Naive thymus-derived CD8-positive, alpha-beta T cell (primary cell): ENCODE measurements around the gene TOP3A. TPM values are rescaled to one million over a fixed set of nuclear protein-coding genes. Genes with fewer than 3 reads are reported as not detected.
"Not testable (repeated sequence)": the region's sequence is repeated elsewhere in the genome, so short reads cannot be mapped to it uniquely, and the experiment has no call there.

ENCODE experiments used
- ATAC-seq, 2 donors: fragments of 150-1000 bp; cut with Tn5 transposase in 1 of 2; sonication (Bioruptor Pico), chemical (Tn5 transposase) in 1 of 2; 1 replicate in 1 of 2; 2 replicates in 1 of 2; pipeline ENCODE4 v1.10.0; 2021; ENCODE audit warnings: mild to moderate bottlenecking in 2 of 2, moderate library complexity in 2 of 2
- POLR2A ChIA-PET: fragments of 350-600 bp; sonication (Branson Sonifier 250); formaldehyde crosslinking; loops from one replicate; lab custom pipeline; 2021; ENCODE audit warnings: antibody characterized with exemption; lab: Charles Lee
- DNase-seq, 10 donors: peaks; one replicate each; pipeline versions ENCODE4 v3.0.0 to v3.0.0-alpha.2; 2020 to 2022
- H3K27ac Mint-ChIP-seq, 10 donors: one replicate each; pipeline ENCODE4 v1.8.0; 2020 to 2022; ENCODE audit warnings: mild to moderate bottlenecking in 10 of 10, mixed read lengths in 10 of 10, moderate library complexity in 4 of 10, inconsistent platforms in 1 of 10
- H3K27me3 Mint-ChIP-seq, 5 donors: one replicate each; pipeline ENCODE4 v1.8.0; 2021 to 2022; ENCODE audit warnings: mixed read lengths in 5 of 5
- H3K36me3 Mint-ChIP-seq, 3 donors: one replicate each; pipeline ENCODE4 v1.8.0; 2020 to 2022; ENCODE audit warnings: mixed read lengths in 3 of 3, mild to moderate bottlenecking in 2 of 3, inconsistent platforms in 1 of 3
- H3K4me1 Mint-ChIP-seq, 4 donors: one replicate each; pipeline ENCODE4 v1.8.0; 2021 to 2022; ENCODE audit warnings: mixed read lengths in 4 of 4
- H3K4me3 Mint-ChIP-seq, 10 donors: one replicate each; pipeline ENCODE4 v1.8.0; 2020 to 2022; ENCODE audit warnings: mild to moderate bottlenecking in 10 of 10, mixed read lengths in 10 of 10, moderate library complexity in 6 of 10, inconsistent platforms in 1 of 10
- H3K9me3 Mint-ChIP-seq, 9 donors: one replicate each; pipeline ENCODE4 v1.8.0; 2020 to 2022; ENCODE audit warnings: mixed read lengths in 9 of 9, mild to moderate bottlenecking in 3 of 9, inconsistent platforms in 1 of 9, moderate library complexity in 1 of 9
- polyA plus RNA-seq, 3 donors: library from polyadenylated mRNA; unstranded; fragments of 300-500 nt; fragmentation: Illumina TruSeq; gene quantifications; one replicate each; pipeline ENCODE4 v1.2.3, GENCODE V29; 2021
- total RNA-seq, 8 experiments: library from RNA in 2 of 8; stranded (reverse) in 2 of 8; gene quantifications; one replicate each; pipeline ENCODE4 v1.2.3 and lab custom pipeline; 2021 to 2026

The TOP3A gene
- total and polyA plus RNA-seq, 5 experiments from 2014 or later, result 9.0 to 49.7 (median 24.9) TPM

- H3K9me3 Mint-ChIP-seq, POLR2A ChIA-PET, H3K27me3 Mint-ChIP-seq, H3K4me1 Mint-ChIP-seq, H3K4me3 Mint-ChIP-seq, DNase-seq, H3K27ac Mint-ChIP-seq, ATAC-seq: not testable (repeated sequence)
- H3K36me3 Mint-ChIP-seq, result peaks cover 4 to 62% (median 16%) of the 10 kb centered on the region in 3 donors
These were observed 16.7 kb downstream of the TOP3A start for GRCh38 chr17:18298061-18298460.

DNA sequence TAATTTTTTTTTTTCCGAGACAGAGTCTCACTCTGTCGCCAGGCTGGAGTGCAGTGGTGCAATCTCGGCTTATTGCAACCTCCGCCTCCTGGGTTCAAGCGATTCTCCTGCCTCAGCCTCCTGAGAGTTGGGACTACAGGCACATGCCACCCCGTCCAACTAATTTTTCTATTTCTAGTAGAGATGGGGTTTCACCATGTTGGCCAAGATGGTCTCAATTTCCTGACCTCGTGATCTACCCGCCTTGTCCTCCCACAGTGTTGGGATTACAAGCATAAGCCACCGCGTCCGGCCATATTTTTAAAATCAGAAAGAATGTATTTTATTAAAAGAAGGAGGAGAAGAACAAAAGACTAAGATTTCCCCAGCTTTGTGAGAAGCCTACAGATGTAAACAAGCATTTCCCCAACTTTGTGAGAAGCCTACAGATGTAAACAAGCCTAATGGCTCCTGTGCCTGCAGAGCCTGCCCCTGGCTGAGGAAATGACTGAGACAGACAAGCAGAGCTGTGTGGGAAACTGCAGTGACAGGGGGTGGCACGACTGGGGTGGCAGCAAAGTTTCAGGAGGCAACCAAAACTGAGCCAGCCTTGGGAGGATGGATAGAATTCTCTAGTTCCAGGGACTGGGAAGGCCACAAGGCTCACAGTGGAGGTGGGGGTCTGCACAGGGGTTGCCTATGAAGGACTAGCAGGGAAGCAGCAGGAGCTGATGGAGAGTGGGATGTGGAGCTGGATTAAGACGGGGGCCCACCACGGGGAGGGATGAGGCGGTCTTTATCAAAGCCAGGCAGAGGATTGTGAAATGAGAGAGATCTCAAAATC, 22.9 kb downstream of the TOP3A start:
- H3K36me3 Mint-ChIP-seq, result peaks cover 0 to 77% (median 21%) of the 10 kb centered on the region in 3 donors
- POLR2A ChIA-PET, result no interaction called here
- H3K27me3 Mint-ChIP-seq, result no peaks in the 10 kb centered on the region
- peak overlapping the region in 1 of 10 donors; percentile 41 for H3K27ac Mint-ChIP-seq
- H3K9me3 Mint-ChIP-seq, result no peaks in the 10 kb centered on the region
- DNase-seq, result no peak
- ATAC-seq, result no peak
- H3K4me1 Mint-ChIP-seq, result peaks cover 0 to 5% (median 1%) of the 10 kb centered on the region in 4 donors
- H3K4me3 Mint-ChIP-seq, result no peak overlapping the region

GRCh38 chr17:18285296-18285695, 29.5 kb downstream of the TOP3A start:
- no peak for DNase-seq
- peaks cover 0 to 4% (median 0%) of the 10 kb centered on the region in 4 donors for H3K4me1 Mint-ChIP-seq
- H3K36me3 Mint-ChIP-seq, result peaks cover 0 to 93% (median 28%) of the 10 kb centered on the region in 3 donors
- peak overlapping the region in 1 of 10 donors; percentile 68 for H3K27ac Mint-ChIP-seq
- ATAC-seq, result no peak
- POLR2A ChIA-PET, result no interaction called here
- no peaks in the 10 kb centered on the region for H3K9me3 Mint-ChIP-seq
- no peak overlapping the region for H3K4me3 Mint-ChIP-seq
- H3K27me3 Mint-ChIP-seq, result no peaks in the 10 kb centered on the region

DNA sequence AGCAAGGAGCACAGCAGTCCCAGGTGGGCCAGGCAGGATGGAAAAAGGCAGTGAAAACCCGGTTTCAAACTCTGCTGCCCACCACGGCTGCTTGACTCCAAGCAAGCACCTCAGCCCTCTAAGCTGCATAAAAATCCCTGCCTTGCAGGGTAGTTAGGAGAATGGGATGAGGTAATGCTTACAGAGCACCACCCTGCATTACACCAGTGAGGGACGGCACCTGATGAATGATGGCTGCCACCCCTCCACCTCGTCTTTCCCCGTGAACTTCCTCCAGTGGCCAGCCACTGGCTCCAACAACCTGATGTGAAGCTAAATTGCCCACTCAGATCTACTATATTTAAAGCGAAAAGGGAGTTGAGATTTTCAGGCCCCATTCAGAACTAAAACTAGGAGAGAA, 33.0 kb downstream of the TOP3A start:
- ATAC-seq (no peak), DNase-seq (no peak)
- peak overlapping the region in 3 of 10 donors; percentile 25 to 69 (median 44) for H3K27ac Mint-ChIP-seq
- H3K4me3 Mint-ChIP-seq, result no peak overlapping the region
- H3K36me3 Mint-ChIP-seq, result peaks cover 0 to 89% (median 14%) of the 10 kb centered on the region in 3 donors
- H3K9me3 Mint-ChIP-seq, result no peaks in the 10 kb centered on the region
- POLR2A ChIA-PET, result no interaction called here
- H3K4me1 Mint-ChIP-seq, result peaks cover 0 to 2% (median 0%) of the 10 kb centered on the region in 4 donors
- no peaks in the 10 kb centered on the region for H3K27me3 Mint-ChIP-seq

DNA sequence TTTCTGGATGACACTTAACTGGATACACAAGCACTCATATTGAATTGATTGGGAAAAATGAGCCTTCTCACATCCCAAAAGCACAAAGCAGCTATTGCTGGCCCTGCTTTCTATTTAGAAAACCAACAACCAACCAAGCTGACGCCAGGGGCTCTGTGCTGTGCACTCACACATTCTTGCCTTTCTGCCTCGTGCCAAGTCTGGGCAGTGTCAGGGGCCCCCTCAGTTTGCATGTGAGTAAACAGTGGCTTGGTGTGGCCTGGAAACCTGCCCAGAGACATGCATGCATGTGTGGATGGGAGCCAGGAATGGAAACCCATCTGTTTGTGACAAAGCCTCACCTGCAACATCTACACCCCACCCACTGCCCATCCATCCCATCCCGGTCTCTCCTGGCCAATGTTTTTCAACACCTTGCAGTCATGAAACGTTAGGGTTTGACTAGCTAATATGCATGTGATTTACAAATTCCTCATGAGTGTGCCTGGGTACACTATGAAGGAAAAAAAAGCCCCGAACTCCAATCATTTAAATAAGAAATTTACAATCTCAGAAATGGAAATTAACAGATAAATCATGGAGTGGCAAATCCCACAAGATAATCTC, 33.9 kb downstream of the TOP3A start:
- Mint-ChIP-seq H3K9me3 (no peaks in the 10 kb centered on the region), H3K36me3 (peaks cover 0 to 85% (median 10%) of the 10 kb centered on the region in 3 donors), H3K27ac (no peak overlapping the region), H3K4me3 (no peak overlapping the region), H3K4me1 (peaks cover 0 to 2% (median 0%) of the 10 kb centered on the region in 4 donors), H3K27me3 (no peaks in the 10 kb centered on the region)
- DNase-seq, result no peak
- POLR2A ChIA-PET, result no interaction called here
- ATAC-seq, result no peak

GRCh38 chr17:18280249-18280648, 34.5 kb downstream of the TOP3A start:
- ATAC-seq (no peak), DNase-seq (no peak)
- Mint-ChIP-seq H3K36me3 (peaks cover 0 to 78% (median 10%) of the 10 kb centered on the region in 3 donors), H3K9me3 (no peaks in the 10 kb centered on the region), H3K27me3 (no peaks in the 10 kb centered on the region), H3K4me3 (no peak overlapping the region), H3K27ac (no peak overlapping the region), H3K4me1 (no peaks in the 10 kb centered on the region)
- POLR2A ChIA-PET, result no interaction called here

GRCh38 chr17:18278867-18279266, 35.9 kb downstream of the TOP3A start:
- Mint-ChIP-seq H3K36me3 (peaks cover 0 to 70% (median 6%) of the 10 kb centered on the region in 3 donors), H3K27me3 (no peaks in the 10 kb centered on the region), H3K9me3 (no peaks in the 10 kb centered on the region), H3K4me1 (no peaks in the 10 kb centered on the region), H3K4me3 (no peak overlapping the region), H3K27ac (no peak overlapping the region)
- no peak for ATAC-seq
- POLR2A ChIA-PET, result no interaction called here
- DNase-seq, result no peak

GRCh38 chr17:18277076-18277475, 37.7 kb downstream of the TOP3A start:
- Mint-ChIP-seq H3K9me3 (no peaks in the 10 kb centered on the region), H3K36me3 (peaks cover 0 to 62% (median 0%) of the 10 kb centered on the region in 3 donors), H3K4me1 (peaks cover 0 to 2% (median 0%) of the 10 kb centered on the region in 4 donors), H3K27ac (peak overlapping the region in 1 of 10 donors; percentile 18), H3K4me3 (no peak overlapping the region), H3K27me3 (no peaks in the 10 kb centered on the region)
- DNase-seq, result no peak
- no peak for ATAC-seq
- POLR2A ChIA-PET, result interaction anchor here (0.6 to 0.7 kb wide), 2 partner anchors 17 to 1607 kb away, joined by 4 to 9 read pairs; no protein-coding TSS in a partner anchor

DNA sequence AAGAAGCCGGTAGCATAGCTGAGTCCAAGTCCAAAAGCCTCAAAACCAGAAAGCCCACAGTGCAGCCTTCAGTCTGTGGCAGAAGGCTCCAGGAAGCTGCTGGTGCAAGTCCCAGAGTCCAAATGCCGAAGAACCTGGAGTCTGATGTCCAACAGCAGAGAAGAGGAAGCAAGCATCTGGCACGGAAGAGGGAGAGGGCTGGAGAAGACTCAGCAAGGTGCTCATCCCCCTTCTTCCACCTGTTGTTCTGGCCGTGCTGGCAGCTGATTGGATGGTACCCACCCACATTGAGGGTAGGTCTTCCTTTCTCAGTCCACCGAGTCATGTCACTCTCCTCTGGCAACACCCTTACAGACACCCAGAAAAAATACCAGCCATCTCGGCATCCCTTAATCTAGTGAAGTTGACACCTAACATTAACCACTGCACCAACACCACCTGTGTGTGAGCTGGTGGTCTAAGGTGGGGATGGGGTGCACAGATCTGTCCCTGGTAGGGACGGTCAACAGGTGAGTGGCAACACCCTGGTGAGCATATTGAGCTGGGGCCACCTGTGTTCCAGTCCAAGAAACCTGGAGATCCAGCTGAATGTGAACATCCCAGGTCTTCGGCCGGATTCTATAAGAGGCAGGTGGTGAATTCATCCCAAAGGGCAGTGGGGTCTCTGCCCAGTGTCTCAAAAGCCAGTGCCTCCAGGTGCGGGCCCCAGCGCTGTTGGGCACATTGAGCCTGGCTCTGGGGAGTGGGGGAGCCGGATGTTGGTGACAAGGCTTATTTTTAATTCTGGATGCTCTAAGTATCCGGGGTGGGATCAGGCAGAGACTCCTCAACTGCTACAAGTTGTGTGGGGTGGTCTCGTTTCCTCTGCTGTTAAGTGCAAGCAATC, 44.5 kb downstream of the TOP3A start:
- ATAC-seq, result no peak
- Mint-ChIP-seq H3K27me3 (no peaks in the 10 kb centered on the region), H3K4me3 (no peak overlapping the region), H3K36me3 (peaks cover 0 to 18% (median 0%) of the 10 kb centered on the region in 3 donors), H3K9me3 (no peaks in the 10 kb centered on the region), H3K4me1 (peaks cover 0 to 3% (median 0%) of the 10 kb centered on the region in 4 donors), H3K27ac (peak overlapping the region in 5 of 10 donors; percentile 41 to 75 (median 65))
- DNase-seq, result no peak
- POLR2A ChIA-PET, result interaction anchor here (0.7 to 2.0 kb wide), 4 partner anchors 9 to 14 kb away, joined by 3 to 6 read pairs (median 4); partner anchors contain the start of gene MIEF2

DNA sequence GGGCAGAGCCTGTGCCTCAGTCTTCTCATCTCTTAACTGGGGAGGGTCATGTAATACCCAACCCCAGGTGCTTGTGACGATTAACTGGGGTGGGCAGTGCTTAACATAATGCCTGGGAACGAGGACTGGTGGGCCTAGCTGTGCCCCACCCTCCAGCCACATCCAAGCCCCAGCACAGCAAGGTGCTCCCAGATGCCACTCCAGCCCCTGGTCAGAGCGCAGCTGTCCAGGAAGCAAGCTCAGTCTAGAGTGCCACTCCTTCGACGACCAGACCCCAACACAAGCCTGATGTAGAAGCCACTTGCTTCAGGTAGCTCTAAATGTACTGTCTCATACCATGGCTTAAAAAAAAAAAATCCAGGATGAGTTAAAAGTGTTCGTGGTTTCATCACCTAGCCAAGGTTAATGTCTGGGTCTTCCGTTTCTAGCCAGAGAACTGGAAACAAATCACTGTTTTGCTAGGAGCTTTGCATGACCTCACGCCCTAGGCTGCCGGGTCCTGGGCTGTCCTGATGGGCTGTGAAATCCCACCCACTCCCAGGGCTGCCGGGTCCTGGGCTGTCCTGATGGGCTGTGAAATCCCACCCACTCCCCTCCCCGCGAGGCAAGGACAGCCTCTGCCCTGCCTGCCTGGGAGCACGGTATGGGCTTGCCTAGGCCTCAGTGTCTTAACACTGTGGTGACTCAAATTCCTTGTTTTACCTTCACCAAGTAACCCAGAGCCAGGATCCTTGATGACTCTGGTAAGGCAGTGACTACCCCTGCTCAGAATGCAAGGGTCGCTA, 46.7 kb downstream of the TOP3A start:
- Mint-ChIP-seq H3K4me3 (peak overlapping the region in 1 of 10 donors; percentile 22), H3K9me3 (no peaks in the 10 kb centered on the region), H3K4me1 (peaks cover 0 to 6% (median 3%) of the 10 kb centered on the region in 4 donors), H3K36me3 (peaks cover 0 to 21% (median 3%) of the 10 kb centered on the region in 3 donors), H3K27me3 (no peaks in the 10 kb centered on the region), H3K27ac (no peak overlapping the region)
- ATAC-seq (no peak), DNase-seq (no peak)
- POLR2A ChIA-PET, result interaction anchor here (1.0 to 2.0 kb wide), 2 partner anchors 7 to 9 kb away, joined by 3 to 6 read pairs; partner anchors contain the start of genes FLII and MIEF2

DNA sequence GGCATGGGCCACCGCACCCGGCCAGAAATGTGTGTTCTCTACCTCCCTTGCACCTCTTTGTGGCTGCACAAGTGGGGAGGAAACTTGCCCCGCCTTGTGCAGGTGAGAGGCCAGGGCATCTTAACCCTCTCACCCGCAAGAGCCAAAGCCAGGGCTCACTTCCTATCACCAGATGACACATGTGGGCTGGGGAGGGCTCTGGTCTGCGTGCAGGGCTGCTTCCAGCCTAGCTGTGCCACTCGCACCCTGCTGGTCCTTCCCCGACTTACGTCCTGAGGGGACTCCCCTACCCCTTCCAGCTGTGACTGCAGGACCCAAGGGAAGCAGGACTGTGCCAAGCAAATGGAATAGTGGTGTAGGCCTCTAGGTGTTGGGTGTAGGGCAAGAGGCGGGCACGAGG, 47.4 kb downstream of the TOP3A start:
- peaks cover 0 to 16% (median 3%) of the 10 kb centered on the region in 3 donors for H3K36me3 Mint-ChIP-seq
- no peak overlapping the region for H3K27ac Mint-ChIP-seq
- H3K9me3 Mint-ChIP-seq, result no peaks in the 10 kb centered on the region
- ATAC-seq (no peak), DNase-seq (no peak)
- POLR2A ChIA-PET, result interaction anchor here (1.0 kb wide), 1 partner anchor 8 kb away, joined by 3 read pairs; the partner anchor contains the start of gene FLII
- no peak overlapping the region for H3K4me3 Mint-ChIP-seq
- H3K27me3 Mint-ChIP-seq, result no peaks in the 10 kb centered on the region
- peaks cover 2 to 10% (median 7%) of the 10 kb centered on the region in 4 donors for H3K4me1 Mint-ChIP-seq
